Prostate gland (tissue), 2 donors: Measurements from ENCODE around the gene CHKA. TPM values are rescaled to one million over a fixed set of nuclear protein-coding genes. Genes with fewer than 3 reads are reported as not detected.

ENCODE experiments used
- DNase-seq: peaks from one replicate; pipeline ENCODE4 v3.0.0-alpha.2; 2019; ENCODE audit warnings: low spot score
- H3K27ac ChIP-seq, 2 donors: fragments of 200-600 bp; sonication (generic); 2 replicates each; pipeline ENCODE4 v1.5.1; 2017 to 2019
- H3K27me3 ChIP-seq: fragments of 200-600 bp; sonication (generic); replicated peaks from 2 replicates; pipeline ENCODE4 v1.5.1; 2019; ENCODE audit not compliant: insufficient read depth
- H3K36me3 ChIP-seq, 2 donors: fragments of 200-600 bp; sonication (generic); 1 replicate in 1 of 2; 2 replicates in 1 of 2; pipeline versions ENCODE4 v1.5.1 to v1.8.1; 2017 to 2019
- H3K4me1 ChIP-seq: fragments of 200-600 bp; sonication (generic); replicated peaks from 2 replicates; pipeline ENCODE4 v1.5.1; 2019
- H3K4me3 ChIP-seq, 2 donors: fragments of 200-600 bp; sonication (generic); 2 replicates each; pipeline ENCODE4 v1.5.1; 2017 to 2019
- H3K9me3 ChIP-seq: fragments of 200-600 bp; sonication (generic); 2 replicates; pipeline ENCODE4 v1.5.1; 2017
- POLR2A ChIP-seq: fragments of 450-650 bp; IDR thresholded peaks from one replicate; pipeline ENCODE4 v1.6.1; 2016; ENCODE audit warnings: antibody characterized with exemption, mild to moderate bottlenecking
- POLR2AphosphoS5 ChIP-seq: sonication (generic); formaldehyde crosslinking; IDR thresholded peaks from one replicate; pipeline ENCODE4 v1.6.1; 2017; ENCODE audit warnings: antibody characterized with exemption
- WGBS: methylation state at CpG from one replicate; pipeline ENCODE4 v1.1.5; 2018; 5-methylcytosine and 5-hydroxymethylcytosine counted together
- intact Hi-C: fragments of 100-400 bp; cut with DNase I; formaldehyde crosslinking; loops from one replicate; pipeline ENCODE4 v1.14.2; 2022
- total RNA-seq, 2 donors: library from RNA; depleted of rRNA; stranded (reverse); fragments of >200 nt; gene quantifications; one replicate each; pipeline ENCODE4 v1.1.0, GENCODE V29; 2016
- TF ChIP-seq, protein P1 (sequence below), 4 experiments: fragments of 200-600 bp in 2 of 4; fragments of 450-650 bp in 2 of 4; sonication (generic) in 2 of 4; IDR thresholded peaks; 1 replicate in 3 of 4; 2 replicates in 1 of 4; pipeline ENCODE4 v1.5.1; 2016 to 2019; ENCODE audit warnings: antibody characterized with exemption in 4 of 4, mild to moderate bottlenecking in 2 of 4, moderate library complexity in 2 of 4

Gene CHKA
- total RNA-seq, 2 donors from 2014 or later = 88.6 to 93.4 TPM

- TF ChIP-seq POLR2A (no peak), POLR2AphosphoS5 (peak; percentile 78)
- TF ChIP-seq, protein P1, sequence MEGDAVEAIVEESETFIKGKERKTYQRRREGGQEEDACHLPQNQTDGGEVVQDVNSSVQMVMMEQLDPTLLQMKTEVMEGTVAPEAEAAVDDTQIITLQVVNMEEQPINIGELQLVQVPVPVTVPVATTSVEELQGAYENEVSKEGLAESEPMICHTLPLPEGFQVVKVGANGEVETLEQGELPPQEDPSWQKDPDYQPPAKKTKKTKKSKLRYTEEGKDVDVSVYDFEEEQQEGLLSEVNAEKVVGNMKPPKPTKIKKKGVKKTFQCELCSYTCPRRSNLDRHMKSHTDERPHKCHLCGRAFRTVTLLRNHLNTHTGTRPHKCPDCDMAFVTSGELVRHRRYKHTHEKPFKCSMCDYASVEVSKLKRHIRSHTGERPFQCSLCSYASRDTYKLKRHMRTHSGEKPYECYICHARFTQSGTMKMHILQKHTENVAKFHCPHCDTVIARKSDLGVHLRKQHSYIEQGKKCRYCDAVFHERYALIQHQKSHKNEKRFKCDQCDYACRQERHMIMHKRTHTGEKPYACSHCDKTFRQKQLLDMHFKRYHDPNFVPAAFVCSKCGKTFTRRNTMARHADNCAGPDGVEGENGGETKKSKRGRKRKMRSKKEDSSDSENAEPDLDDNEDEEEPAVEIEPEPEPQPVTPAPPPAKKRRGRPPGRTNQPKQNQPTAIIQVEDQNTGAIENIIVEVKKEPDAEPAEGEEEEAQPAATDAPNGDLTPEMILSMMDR (IDR thresholded peaks at IDR 0.05) = no peak
- no peaks in the 10 kb centered on the region for H3K36me3 ChIP-seq
- H3K27ac ChIP-seq = peak overlapping the region; percentile 82 to 89
- no peak overlapping the region for H3K4me3 ChIP-seq
- peak; percentile 80 for DNase-seq
- H3K4me1 ChIP-seq = peaks cover 35% of the 10 kb centered on the region
- 55% methylated on average over 13 of the region's 13 CpGs for WGBS
- no peaks in the 10 kb centered on the region for H3K9me3 ChIP-seq
- intact Hi-C loops = no loop called here
- H3K27me3 ChIP-seq = no peaks in the 10 kb centered on the region
Observed at GRCh38 chr11:68142028-68142412, 20.8 kb upstream of the CHKA start.

DNA sequence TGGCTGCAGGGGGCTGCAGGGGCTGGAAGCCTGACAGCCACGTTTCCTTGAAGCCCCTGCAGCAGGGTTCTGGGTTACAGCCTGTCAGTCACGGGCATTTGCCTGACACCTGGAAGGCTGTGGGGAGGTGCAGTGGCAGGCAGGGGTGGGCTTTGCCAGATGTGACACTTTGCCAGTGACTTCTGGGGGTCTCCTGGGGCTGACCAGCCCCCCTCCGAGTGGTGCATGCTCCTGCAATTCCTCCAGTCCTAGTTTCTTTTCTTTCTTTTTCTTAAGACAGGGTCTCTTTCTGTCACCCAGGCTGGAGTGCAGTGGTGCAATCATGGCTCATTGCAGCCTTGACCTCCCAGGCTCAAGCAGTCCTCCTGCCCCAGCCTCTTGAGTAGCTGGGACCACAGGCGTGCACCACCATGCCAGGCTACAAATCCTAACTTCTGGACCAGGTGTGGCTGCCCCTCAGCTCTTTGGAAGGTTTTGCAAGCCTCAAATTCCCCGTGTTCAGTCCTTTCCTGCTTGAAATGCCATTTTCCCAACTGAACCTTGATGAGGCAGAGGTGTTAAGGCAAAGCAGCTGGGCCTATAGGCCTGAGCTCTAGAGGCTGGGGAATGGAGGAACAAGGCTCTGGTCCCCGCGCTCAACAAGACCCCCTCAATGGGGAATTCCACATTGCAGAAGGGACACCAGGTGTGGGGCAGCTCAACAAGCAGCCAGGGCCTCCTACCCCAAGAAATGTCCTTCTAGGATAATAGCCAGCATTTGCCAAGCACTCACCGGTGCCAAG, 20.2 kb upstream of the CHKA start:
- WGBS = 50% methylated on average over 8 of the region's 8 CpGs
- H3K4me1 ChIP-seq = peaks cover 33% of the 10 kb centered on the region
- intact Hi-C loops = no loop called here
- H3K27me3 ChIP-seq = no peaks in the 10 kb centered on the region
- no peak for DNase-seq
- no peaks in the 10 kb centered on the region for H3K9me3 ChIP-seq
- H3K4me3 ChIP-seq = no peak overlapping the region
- H3K36me3 ChIP-seq = no peaks in the 10 kb centered on the region
- TF ChIP-seq, protein P1 (IDR thresholded peaks at IDR 0.05) = no peak
- H3K27ac ChIP-seq = peak overlapping the region; percentile 82 to 89

DNA sequence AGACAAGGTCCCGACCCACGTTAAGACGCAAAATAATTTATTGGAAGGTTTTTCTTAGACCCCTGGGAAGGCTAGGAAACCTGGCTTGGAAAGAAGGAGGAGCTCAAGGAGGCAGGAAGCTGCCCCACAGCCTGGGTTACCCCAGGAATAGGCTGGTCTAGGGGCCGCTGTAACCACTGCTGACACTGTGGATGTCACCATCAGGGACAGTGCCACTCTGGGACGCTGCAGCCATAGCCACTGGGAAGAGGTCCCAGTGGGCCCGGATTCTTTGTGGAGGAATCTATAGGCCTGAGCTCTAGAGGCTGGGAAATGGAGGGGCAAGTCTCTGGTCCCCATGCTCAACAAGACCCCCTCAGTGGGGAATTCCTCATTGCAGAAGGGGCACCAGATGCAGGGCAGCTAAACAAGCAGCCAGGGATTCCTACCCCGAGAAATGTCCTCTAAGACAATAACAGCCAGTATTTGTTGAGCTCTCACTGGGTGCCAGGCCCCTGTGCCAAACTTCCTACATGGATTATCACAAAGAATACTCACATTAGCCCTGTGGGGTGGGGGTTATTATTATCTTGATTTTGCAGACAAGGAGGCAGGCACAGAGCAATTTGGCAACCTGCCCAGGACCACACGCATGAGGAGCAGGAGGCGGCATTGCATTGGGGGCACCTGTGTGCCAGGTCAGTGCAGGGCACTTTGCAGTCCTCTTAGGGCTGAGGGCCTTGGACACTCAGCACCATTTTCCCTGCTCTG, 19.5 kb upstream of the CHKA start:
- Histone ChIP-seq H3K9me3 (no peaks in the 10 kb centered on the region), H3K27ac (peak overlapping the region; percentile 70 to 89), H3K27me3 (no peaks in the 10 kb centered on the region), H3K36me3 (no peaks in the 10 kb centered on the region), H3K4me3 (no peak overlapping the region), H3K4me1 (peaks cover 33% of the 10 kb centered on the region)
- DNase-seq = no peak
- intact Hi-C loops = no loop called here
- no peak for TF ChIP-seq POLR2A
- TF ChIP-seq POLR2AphosphoS5 = no peak
- TF ChIP-seq, protein P1 (IDR thresholded peaks at IDR 0.05) = no peak
- WGBS = 50% methylated on average over 9 of the region's 9 CpGs

- peak; percentile 61 for DNase-seq
- H3K27ac ChIP-seq = peak overlapping the region; percentile 73 to 89
- peaks cover 33% of the 10 kb centered on the region for H3K4me1 ChIP-seq
- WGBS = 19% methylated on average over 4 of the region's 4 CpGs
- H3K27me3 ChIP-seq = no peaks in the 10 kb centered on the region
- H3K36me3 ChIP-seq = no peaks in the 10 kb centered on the region
- H3K4me3 ChIP-seq = peak overlapping the region in 1 of 2 donors; percentile 15
- no peaks in the 10 kb centered on the region for H3K9me3 ChIP-seq
- intact Hi-C loops = no loop called here
- TF ChIP-seq, protein P1 (IDR thresholded peaks at IDR 0.05) = no peak
- TF ChIP-seq POLR2AphosphoS5 = peak; percentile 95
Observed at GRCh38 chr11:68138237-68138636, 17.0 kb upstream of the CHKA start.
